ENCODE measurements around the gene TTYH2.

- TF ChIP-seq, protein P1, sequence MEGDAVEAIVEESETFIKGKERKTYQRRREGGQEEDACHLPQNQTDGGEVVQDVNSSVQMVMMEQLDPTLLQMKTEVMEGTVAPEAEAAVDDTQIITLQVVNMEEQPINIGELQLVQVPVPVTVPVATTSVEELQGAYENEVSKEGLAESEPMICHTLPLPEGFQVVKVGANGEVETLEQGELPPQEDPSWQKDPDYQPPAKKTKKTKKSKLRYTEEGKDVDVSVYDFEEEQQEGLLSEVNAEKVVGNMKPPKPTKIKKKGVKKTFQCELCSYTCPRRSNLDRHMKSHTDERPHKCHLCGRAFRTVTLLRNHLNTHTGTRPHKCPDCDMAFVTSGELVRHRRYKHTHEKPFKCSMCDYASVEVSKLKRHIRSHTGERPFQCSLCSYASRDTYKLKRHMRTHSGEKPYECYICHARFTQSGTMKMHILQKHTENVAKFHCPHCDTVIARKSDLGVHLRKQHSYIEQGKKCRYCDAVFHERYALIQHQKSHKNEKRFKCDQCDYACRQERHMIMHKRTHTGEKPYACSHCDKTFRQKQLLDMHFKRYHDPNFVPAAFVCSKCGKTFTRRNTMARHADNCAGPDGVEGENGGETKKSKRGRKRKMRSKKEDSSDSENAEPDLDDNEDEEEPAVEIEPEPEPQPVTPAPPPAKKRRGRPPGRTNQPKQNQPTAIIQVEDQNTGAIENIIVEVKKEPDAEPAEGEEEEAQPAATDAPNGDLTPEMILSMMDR (IDR thresholded peaks at IDR 0.05), result no peak
- no peak for TF ChIP-seq ESRRA (CRISPR knock-in tag; IDR thresholded peaks at IDR 0.05; ENCODE audit: borderline replicate concordance)
- TF ChIP-seq, protein P2, sequence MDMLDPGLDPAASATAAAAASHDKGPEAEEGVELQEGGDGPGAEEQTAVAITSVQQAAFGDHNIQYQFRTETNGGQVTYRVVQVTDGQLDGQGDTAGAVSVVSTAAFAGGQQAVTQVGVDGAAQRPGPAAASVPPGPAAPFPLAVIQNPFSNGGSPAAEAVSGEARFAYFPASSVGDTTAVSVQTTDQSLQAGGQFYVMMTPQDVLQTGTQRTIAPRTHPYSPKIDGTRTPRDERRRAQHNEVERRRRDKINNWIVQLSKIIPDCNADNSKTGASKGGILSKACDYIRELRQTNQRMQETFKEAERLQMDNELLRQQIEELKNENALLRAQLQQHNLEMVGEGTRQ (CRISPR knock-in tag; IDR thresholded peaks at IDR 0.05), result peak; percentile 92
These were observed 60.8 kb downstream of the TTYH2 start, which contains the start of gene DNAI2 for GRCh38 chr17:74274060-74274708.

Data from WTC11 (cell line).